ENCODE measurements around the gene ACKR3.

DNA sequence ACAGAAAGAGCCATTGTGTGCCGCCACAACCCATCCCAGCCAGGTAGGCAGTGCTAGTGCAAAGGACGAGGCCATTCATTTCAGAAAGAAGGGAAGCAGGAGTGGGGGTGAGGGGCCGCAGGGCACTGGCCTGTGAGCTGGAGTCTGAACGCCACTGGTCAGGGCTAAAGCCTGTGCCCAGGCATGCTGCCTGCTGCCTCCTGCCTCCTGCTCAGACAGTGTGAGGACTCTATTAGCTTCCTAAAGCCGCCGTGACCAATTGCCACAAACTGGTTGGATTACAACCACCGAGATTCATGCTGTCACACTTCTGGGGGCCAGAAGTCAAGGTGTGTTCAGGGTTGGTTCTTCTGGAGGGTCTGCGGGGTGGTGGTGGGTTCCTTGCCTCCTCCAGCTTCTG is 21.2 kb downstream of the ACKR3 start:
- TF ChIP-seq CTCF (IDR thresholded peaks at IDR 0.05) (no peak), POLR2A (IDR thresholded peaks at IDR 0.05; ENCODE audit: low read depth) (no peak), EP300 (IDR thresholded peaks at IDR 0.05) (no peak), POLR2AphosphoS5 (IDR thresholded peaks at IDR 0.05) (no peak)
